Measurements from ENCODE around the gene CDKN2D.

DNA sequence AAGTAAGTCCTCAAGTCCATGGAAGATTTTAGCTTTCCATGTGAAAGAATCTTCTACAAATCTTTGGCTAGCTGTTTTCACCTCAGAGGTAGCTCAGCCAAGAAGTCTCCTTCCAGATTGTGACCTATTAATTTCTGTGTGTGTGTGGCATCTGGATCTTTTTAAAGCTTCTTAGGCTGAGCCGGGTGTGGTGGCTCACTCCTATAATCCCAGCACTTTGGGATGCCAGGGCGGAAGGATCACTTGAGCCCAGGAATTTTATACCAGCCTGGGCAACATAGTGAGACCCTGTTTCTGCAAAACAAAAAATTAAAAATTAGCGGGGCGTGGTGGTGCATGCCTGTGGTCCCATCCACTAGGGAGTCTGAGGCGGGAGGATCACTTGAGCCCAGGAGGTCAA, 43.1 kb upstream of the CDKN2D start:
- TF ChIP-seq, protein P1, sequence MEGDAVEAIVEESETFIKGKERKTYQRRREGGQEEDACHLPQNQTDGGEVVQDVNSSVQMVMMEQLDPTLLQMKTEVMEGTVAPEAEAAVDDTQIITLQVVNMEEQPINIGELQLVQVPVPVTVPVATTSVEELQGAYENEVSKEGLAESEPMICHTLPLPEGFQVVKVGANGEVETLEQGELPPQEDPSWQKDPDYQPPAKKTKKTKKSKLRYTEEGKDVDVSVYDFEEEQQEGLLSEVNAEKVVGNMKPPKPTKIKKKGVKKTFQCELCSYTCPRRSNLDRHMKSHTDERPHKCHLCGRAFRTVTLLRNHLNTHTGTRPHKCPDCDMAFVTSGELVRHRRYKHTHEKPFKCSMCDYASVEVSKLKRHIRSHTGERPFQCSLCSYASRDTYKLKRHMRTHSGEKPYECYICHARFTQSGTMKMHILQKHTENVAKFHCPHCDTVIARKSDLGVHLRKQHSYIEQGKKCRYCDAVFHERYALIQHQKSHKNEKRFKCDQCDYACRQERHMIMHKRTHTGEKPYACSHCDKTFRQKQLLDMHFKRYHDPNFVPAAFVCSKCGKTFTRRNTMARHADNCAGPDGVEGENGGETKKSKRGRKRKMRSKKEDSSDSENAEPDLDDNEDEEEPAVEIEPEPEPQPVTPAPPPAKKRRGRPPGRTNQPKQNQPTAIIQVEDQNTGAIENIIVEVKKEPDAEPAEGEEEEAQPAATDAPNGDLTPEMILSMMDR (IDR thresholded peaks at IDR 0.05): no peak
- no peak for TF ChIP-seq POLR2A (IDR thresholded peaks at IDR 0.05)
